H1 (cell line): ENCODE results near the gene PDCL3. TPM values are rescaled to one million over a fixed set of nuclear protein-coding genes. Genes with fewer than 3 reads are reported as not detected.

Source experiments
- CTCF ChIA-PET: fragments of 300-600 bp; sonication (Branson Sonifier 250); formaldehyde crosslinking; loops from one replicate; lab custom pipeline; 2021; ENCODE audit not compliant: partially characterized antibody; lab: Charles Lee
- POLR2A ChIA-PET: fragments of 300-600 bp; sonication (Branson Sonifier 250); formaldehyde crosslinking; loops from one replicate; lab custom pipeline; 2021; ENCODE audit warnings: inconsistent platforms; ENCODE audit not compliant: partially characterized antibody; lab: Charles Lee
- DNase-seq, 2 experiments: peaks; one replicate each; pipeline versions ENCODE4 v3.0.0 to v3.0.0-alpha.2; 2010 to 2022; ENCODE audit warnings: low spot score in 2 of 2, low read depth in 1 of 2, mixed read lengths in 1 of 2
- FAIRE-seq: peaks from 2 replicates; lab custom pipeline; 2011; peaks lifted over from hg19 to GRCh38; lab: Jason Lieb, UNC
- H2AFZ ChIP-seq: 2 replicates; pipeline ENCODE4 v1.8.1; 2012; ENCODE audit warnings: low read length, inconsistent platforms
- H2AK5ac ChIP-seq: 2 replicates; pipeline ENCODE4 v1.6.1; 2013; ENCODE audit warnings: low read depth, low read length
- H2BK120ac ChIP-seq: replicated peaks from 2 replicates; pipeline ENCODE3; 2013; ENCODE audit warnings: low read depth, low read length, inconsistent platforms
- H2BK12ac ChIP-seq: 2 replicates; pipeline ENCODE4 v1.6.1; 2013; ENCODE audit warnings: low read depth, low read length
- H2BK15ac ChIP-seq: 2 replicates; pipeline ENCODE4 v1.6.1; 2013; ENCODE audit warnings: low read length
- H2BK20ac ChIP-seq: 2 replicates; pipeline ENCODE4 v1.6.1; 2013; ENCODE audit warnings: low read length
- H2BK5ac ChIP-seq: 2 replicates; pipeline ENCODE4 v1.6.1; 2013; ENCODE audit warnings: low read depth, low read length
- H3K14ac ChIP-seq: 2 replicates; pipeline ENCODE4 v1.6.1; 2013; ENCODE audit warnings: inconsistent platforms; ENCODE audit not compliant: insufficient read length
- H3K18ac ChIP-seq: 2 replicates; pipeline ENCODE4 v1.6.1; 2013; ENCODE audit warnings: low read length; ENCODE audit errors: extremely low read depth
- H3K23ac ChIP-seq: 2 replicates; pipeline ENCODE4 v1.6.1; 2013; ENCODE audit warnings: inconsistent platforms; ENCODE audit not compliant: insufficient read length
- H3K23me2 ChIP-seq: 2 replicates; pipeline ENCODE4 v1.6.1; 2013; ENCODE audit warnings: low read depth, low read length
- H3K27ac ChIP-seq: 2 replicates; pipeline ENCODE4 v1.6.1; 2011; ENCODE audit warnings: low read depth, low read length, inconsistent platforms
- H3K27me3 ChIP-seq, 4 experiments: replicated peaks in 1 of 4; 1 replicate in 1 of 4; 2 replicates in 3 of 4; pipeline versions ENCODE4 v1.6.1 to v1.8.1; 2011 to 2013; ENCODE audit warnings: low read length in 3 of 4, mild to moderate bottlenecking in 3 of 4, inconsistent platforms in 2 of 4, mixed read lengths in 2 of 4, moderate library complexity in 1 of 4; ENCODE audit not compliant: control insufficient read depth in 3 of 4, insufficient read depth in 3 of 4; ENCODE audit errors: extremely low read depth in 1 of 4
- H3K36me3 ChIP-seq, 4 experiments: 2 replicates each; pipeline versions ENCODE4 v1.6.1 to v1.8.1; 2011 to 2013; ENCODE audit warnings: mild to moderate bottlenecking in 4 of 4, low read length in 3 of 4, moderate library complexity in 2 of 4, control low read depth in 1 of 4, inconsistent platforms in 1 of 4; ENCODE audit not compliant: insufficient read depth in 4 of 4, control insufficient read depth in 2 of 4
- H3K4ac ChIP-seq: replicated peaks from 2 replicates; pipeline ENCODE3; 2013; ENCODE audit warnings: low read length, low read depth, mixed read lengths, inconsistent platforms; ENCODE audit not compliant: insufficient read length
- H3K4me1 ChIP-seq, 4 experiments: replicated peaks in 1 of 4; 1 replicate in 1 of 4; 2 replicates in 3 of 4; pipeline versions ENCODE4 v1.6.1 to v1.8.1; 2011 to 2013; ENCODE audit warnings: low read length in 3 of 4, inconsistent platforms in 2 of 4, mixed read lengths in 1 of 4; ENCODE audit not compliant: insufficient read depth in 4 of 4, control insufficient read depth in 3 of 4
- H3K4me2 ChIP-seq, 2 experiments: 2 replicates each; pipeline versions ENCODE4 v1.6.1 to v1.8.1; 2011 to 2013; ENCODE audit warnings: low read depth in 2 of 2, low read length in 2 of 2, control low read depth in 1 of 2, inconsistent platforms in 1 of 2, mild to moderate bottlenecking in 1 of 2; ENCODE audit not compliant: insufficient read depth in 1 of 2
- H3K4me3 ChIP-seq, 4 experiments: fragments of 200-600, 300-600 bp in 1 of 4; sonication (generic), shearing (Covaris generic), sonication (Bioruptor Twin) in 1 of 4; 2 replicates each; pipeline versions ENCODE4 v1.5.1 to v1.8.1; 2011 to 2016; ENCODE audit warnings: low read length in 4 of 4, low read depth in 3 of 4, control low read depth in 2 of 4, inconsistent platforms in 2 of 4, mild to moderate bottlenecking in 2 of 4, mixed read lengths in 1 of 4, moderate library complexity in 1 of 4; ENCODE audit not compliant: insufficient read depth in 2 of 4; ENCODE audit errors: extremely low read depth in 1 of 4
- H3K56ac ChIP-seq: replicated peaks from 2 replicates; pipeline ENCODE3; 2013; ENCODE audit warnings: low read depth, mild to moderate bottlenecking, mixed read lengths, low read length, inconsistent platforms; ENCODE audit not compliant: insufficient read length
- H3K79me1 ChIP-seq: 2 replicates; pipeline ENCODE4 v1.6.1; 2013; ENCODE audit warnings: low read depth, low read length, control low read depth
- H3K79me2 ChIP-seq, 2 experiments: 2 replicates each; pipeline versions ENCODE4 v1.6.1 to v1.8.1; 2012 to 2013; ENCODE audit warnings: low read length in 2 of 2, mild to moderate bottlenecking in 2 of 2, inconsistent platforms in 1 of 2; ENCODE audit not compliant: insufficient read depth in 2 of 2, control insufficient read depth in 1 of 2
- H3K9ac ChIP-seq, 4 experiments: replicated peaks in 1 of 4; 1 replicate in 1 of 4; 2 replicates in 3 of 4; pipeline versions ENCODE4 v1.6.1 to v1.8.1; 2011 to 2013; ENCODE audit warnings: low read depth in 3 of 4, low read length in 3 of 4, control low read depth in 2 of 4, mild to moderate bottlenecking in 2 of 4, moderate library complexity in 2 of 4, inconsistent platforms in 1 of 4; ENCODE audit errors: extremely low read depth in 1 of 4
- H3K9me3 ChIP-seq, 2 experiments: 2 replicates each; pipeline versions ENCODE4 v1.6.1 to v1.8.1; 2012 to 2013; ENCODE audit warnings: mild to moderate bottlenecking in 2 of 2, moderate library complexity in 2 of 2, control low read depth in 1 of 2, inconsistent platforms in 1 of 2, low read depth in 1 of 2, low read length in 1 of 2, mixed read lengths in 1 of 2; ENCODE audit not compliant: insufficient read depth in 2 of 2
- H4K20me1 ChIP-seq, 2 experiments: replicated peaks in 1 of 2; 2 replicates each; pipeline versions ENCODE3 to v1.8.1; 2011 to 2013; ENCODE audit warnings: inconsistent platforms in 2 of 2, low read length in 2 of 2, mild to moderate bottlenecking in 1 of 2; ENCODE audit not compliant: insufficient read depth in 2 of 2, control insufficient read depth in 1 of 2
- H4K5ac ChIP-seq: 2 replicates; pipeline ENCODE4 v1.6.1; 2013; ENCODE audit warnings: low read length, low read depth, mixed read lengths, inconsistent platforms; ENCODE audit not compliant: insufficient read length
- H4K8ac ChIP-seq: 2 replicates; pipeline ENCODE4 v1.8.0; 2013; ENCODE audit warnings: mild to moderate bottlenecking, moderate library complexity, low read length, inconsistent platforms; ENCODE audit not compliant: insufficient read depth; ENCODE audit errors: extremely low read depth
- H4K91ac ChIP-seq: replicated peaks from 2 replicates; pipeline ENCODE3; 2013; ENCODE audit warnings: low read length, mixed read lengths, inconsistent platforms; ENCODE audit not compliant: insufficient read length
- BCL11A ChIP-seq, 2 experiments: IDR thresholded peaks; one replicate each; pipeline ENCODE4 v1.6.1; 2011; ENCODE audit warnings: low read depth in 2 of 2, low read length in 2 of 2, mild to moderate bottlenecking in 2 of 2
- CBX5 ChIP-seq: fragments of 300-800, 300-1000 bp; sonication (generic); IDR thresholded peaks from 2 replicates; pipeline ENCODE4 v1.7.1; 2016; ENCODE audit warnings: antibody characterized with exemption, low read length, low read depth
- CBX8 ChIP-seq: fragments of 300-800, 300-1000 bp; sonication (generic); IDR thresholded peaks from 2 replicates; pipeline ENCODE4 v1.7.1; 2016; ENCODE audit warnings: low read depth, low read length, borderline replicate concordance
- CEBPB ChIP-seq: IDR thresholded peaks from 2 replicates; pipeline ENCODE4 v1.6.1; 2012; ENCODE audit warnings: low read depth, low read length
- CTBP2 ChIP-seq: IDR thresholded peaks from 2 replicates; pipeline ENCODE4 v1.7.0; 2011; ENCODE audit warnings: borderline replicate concordance, mild to moderate bottlenecking, moderate library complexity, mixed read lengths, low read length; ENCODE audit not compliant: insufficient read depth, insufficient read length
- HDAC2 ChIP-seq, 2 experiments: fragments of 300-600 bp in 1 of 2; sonication (generic) in 1 of 2; IDR thresholded peaks; 2 replicates each; pipeline ENCODE4 v1.6.1; 2011 to 2012; ENCODE audit warnings: low read depth in 2 of 2, low read length in 2 of 2, mild to moderate bottlenecking in 2 of 2, moderate library complexity in 2 of 2, borderline replicate concordance in 1 of 2, inconsistent platforms in 1 of 2
- JUN ChIP-seq: IDR thresholded peaks from 2 replicates; pipeline ENCODE4 v1.6.1; 2011; ENCODE audit warnings: low read depth, mild to moderate bottlenecking, improper control_type of control experiment, low read length
- KDM4A ChIP-seq: IDR thresholded peaks from one replicate; pipeline ENCODE4 v1.7.1; 2012; ENCODE audit warnings: low read depth, mild to moderate bottlenecking, moderate library complexity, low read length, inconsistent platforms; ENCODE audit not compliant: severe bottlenecking
- PHF8 ChIP-seq: fragments of 200-600 bp; sonication (generic); conservative IDR thresholded peaks from 2 replicates; pipeline ENCODE4 v1.7.1; 2012; ENCODE audit warnings: low read depth, mild to moderate bottlenecking, inconsistent platforms, low read length, moderate library complexity
- POLR2A ChIP-seq, 2 experiments: IDR thresholded peaks; 1 replicate in 1 of 2; 2 replicates in 1 of 2; pipeline ENCODE4 v1.6.1; 2011; ENCODE audit warnings: low read depth in 2 of 2, low read length in 2 of 2, mild to moderate bottlenecking in 2 of 2; ENCODE audit errors: control extremely low read depth in 1 of 2
- RFX5 ChIP-seq: IDR thresholded peaks from 2 replicates; pipeline ENCODE4 v1.6.1; 2011; ENCODE audit warnings: low read depth, low read length, improper control_type of control experiment, borderline replicate concordance
- SIRT6 ChIP-seq: IDR thresholded peaks from one replicate; pipeline ENCODE4 v1.7.1; 2012; ENCODE audit warnings: low read length, inconsistent platforms
- SRF ChIP-seq: IDR thresholded peaks from 2 replicates; pipeline ENCODE4 v1.6.1; 2011; ENCODE audit warnings: mild to moderate bottlenecking, low read depth, low read length, moderate library complexity
- TAF7 ChIP-seq: optimal IDR thresholded peaks from 2 replicates; pipeline ENCODE3; 2011; ENCODE audit warnings: low read depth, mild to moderate bottlenecking, inconsistent platforms, low read length, moderate library complexity, borderline replicate concordance
- WGBS, 2 experiments: shearing (Covaris generic) in 1 of 2; methylation state at CpG; one replicate each; pipeline versions ENCODE4 v1.1.6 to v1.1.7; 2013 to 2015; ENCODE audit warnings: low lambda C conversion rate in 2 of 2, mixed read lengths in 2 of 2, inconsistent platforms in 1 of 2, low coverage in 1 of 2, missing lambda C conversion rate in 1 of 2; ENCODE audit not compliant: insufficient replicate concordance in 2 of 2, insufficient coverage in 1 of 2, insufficient read length in 1 of 2; ENCODE audit errors: extremely low coverage in 1 of 2, missing lambda C conversion rate in 1 of 2; 5-methylcytosine and 5-hydroxymethylcytosine counted together
- polyA plus RNA-seq, 7 experiments: library from polyadenylated mRNA; depleted of rRNA in 3 of 7; stranded (reverse) in 5 of 7; unstranded in 2 of 7; fragments of >200 nt in 5 of 7; fragments of 200-250 nt in 2 of 7; gene quantifications; 1 replicate in 5 of 7; 2 replicates in 1 of 7; 4 replicates in 1 of 7; pipeline versions ENCODE4 v1.2.1 to v1.2.3, GENCODE V29; 2011 to 2013; ENCODE audit warnings: missing spikeins in 2 of 7, mixed read lengths in 2 of 7
- total RNA-seq: library from RNA; stranded (reverse); fragmentation: NEBNext Ultra II Directional; extraction: Animal tissue kit (Norgen Biotek cat#: 25700); gene quantifications from 2 replicates; pipeline ENCODE4 v1.2.1, GENCODE V29; 2021

The PDCL3 gene
- total and polyA plus RNA-seq, 2 of the 8 experiments (the other 6 are each of a cell fraction or from before 2014, with no cell fraction given): 19.8 to 29.4 TPM

DNA sequence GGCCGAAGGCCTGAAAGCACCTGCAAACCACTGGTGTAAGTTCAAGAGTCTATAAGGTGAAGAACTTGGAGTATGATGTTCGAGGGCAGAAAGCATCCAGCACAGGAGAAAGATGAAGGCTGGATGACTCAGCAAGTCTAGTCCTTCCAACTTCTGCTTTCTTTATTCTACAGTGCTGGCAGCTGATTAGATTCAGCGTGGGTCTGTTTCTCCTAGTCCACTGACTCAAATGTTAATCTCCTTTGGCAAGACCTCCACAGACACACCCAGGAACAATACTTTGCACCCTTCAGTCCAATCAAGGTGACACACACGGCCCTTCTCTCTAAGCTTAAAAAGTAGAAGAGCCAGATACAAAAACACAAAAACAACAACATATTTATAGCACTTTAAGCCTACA, 49.1 kb upstream of the PDCL3 start:
- H3K4me2 ChIP-seq: no peak overlapping the region
- no peak overlapping the region for H3K23ac ChIP-seq
- H3K36me3 ChIP-seq: no peaks in the 10 kb centered on the region
- no peaks in the 10 kb centered on the region for H4K20me1 ChIP-seq
- H3K79me2 ChIP-seq: no peaks in the 10 kb centered on the region
- ChIA-PET CTCF (no interaction called here), POLR2A (no interaction called here)
- H3K9ac ChIP-seq: no peak overlapping the region
- no peak overlapping the region for H3K56ac ChIP-seq
- H3K4me1 ChIP-seq: no peaks in the 10 kb centered on the region
- no peak for TF ChIP-seq CBX8
- TF ChIP-seq CTBP2: no peak
- no peak for TF ChIP-seq BCL11A (IDR thresholded peaks at IDR 0.05; ENCODE audit: low read depth in 2 of 2, low read length in 2 of 2)
- no peak for TF ChIP-seq CBX5
- TF ChIP-seq PHF8: no peak
- no peak for TF ChIP-seq HDAC2 (IDR thresholded peaks at IDR 0.05; ENCODE audit: borderline replicate concordance in 1 of 2, low read depth in 2 of 2, low read length in 2 of 2)
- TF ChIP-seq TAF7: no peak
- TF ChIP-seq POLR2A (IDR thresholded peaks at IDR 0.05; ENCODE audit: control extremely low read depth in 1 of 2, low read depth in 2 of 2, low read length in 2 of 2): no peak
- no peak for TF ChIP-seq SIRT6
- TF ChIP-seq SRF: no peak
- TF ChIP-seq RFX5: no peak
- TF ChIP-seq KDM4A: no peak
- TF ChIP-seq JUN: no peak
- no peak for TF ChIP-seq CEBPB
- H2BK12ac ChIP-seq: no peak overlapping the region
- no peak overlapping the region for H3K4ac ChIP-seq
- no peaks in the 10 kb centered on the region for H3K27me3 ChIP-seq
- no peak overlapping the region for H3K4me3 ChIP-seq
- DNase-seq (no peak), FAIRE-seq (no peak)
- H2AK5ac ChIP-seq: no peak overlapping the region
- H2AFZ ChIP-seq: peak overlapping the region; percentile 22; the same call in 1 of the 2 replicates
- H2BK120ac ChIP-seq: no peak overlapping the region
- H3K14ac ChIP-seq: no peak overlapping the region
- no peak overlapping the region for H2BK5ac ChIP-seq
- no peak overlapping the region for H4K5ac ChIP-seq
- H4K8ac ChIP-seq: no peak overlapping the region
- H3K79me1 ChIP-seq: no peaks in the 10 kb centered on the region
- H3K9me3 ChIP-seq: no peaks in the 10 kb centered on the region
- no peak overlapping the region for H2BK15ac ChIP-seq
- H3K18ac ChIP-seq: no peak overlapping the region
- 94% methylated on average over 4 of the region's 4 CpGs; no CpG with 5 or more reads in 1 of the 2 experiments for WGBS, 2 experiments
- no peaks in the 10 kb centered on the region for H3K23me2 ChIP-seq
- no peak overlapping the region for H3K27ac ChIP-seq
- H2BK20ac ChIP-seq: no peak overlapping the region
- H4K91ac ChIP-seq: no peak overlapping the region
